ENCODE data around the gene DAAM2. TPM values are rescaled to one million over a fixed set of nuclear protein-coding genes. Genes with fewer than 3 reads are reported as not detected.

The DAAM2 gene
- total RNA-seq, 2 experiments from 2014 or later, result not detected

GRCh38 chr6:39936857-39937256 is 144.7 kb downstream of the DAAM2 start:
- H3K36me3 Mint-ChIP-seq, result no peaks in the 10 kb centered on the region
- CTCF ChIA-PET, result no interaction called here
- peaks cover 35% of the 10 kb centered on the region for H3K27me3 Mint-ChIP-seq
- POLR2A ChIA-PET, result no interaction called here
- H3K27ac Mint-ChIP-seq, result no peak overlapping the region
- intact Hi-C loops (cut with micrococcal nuclease), result no loop called here
- no peak overlapping the region for H3K4me3 Mint-ChIP-seq
- peaks cover 2% of the 10 kb centered on the region for H3K4me1 Mint-ChIP-seq (ENCODE audit: low read depth)
- no peak for DNase-seq
- no peaks in the 10 kb centered on the region for H3K9me3 Mint-ChIP-seq

GRCh38 chr6:39937686-39938333 is 145.6 kb downstream of the DAAM2 start:
- DNase-seq, result no peak
- Mint-ChIP-seq H3K27me3 (peaks cover 29% of the 10 kb centered on the region), H3K4me1 (ENCODE audit: low read depth) (peaks cover 2% of the 10 kb centered on the region), H3K36me3 (no peaks in the 10 kb centered on the region), H3K9me3 (no peaks in the 10 kb centered on the region), H3K27ac (no peak overlapping the region), H3K4me3 (no peak overlapping the region)
- ChIA-PET POLR2A (no interaction called here), CTCF (no interaction called here)
- intact Hi-C loops (cut with micrococcal nuclease), result no loop called here

- H3K27me3 Mint-ChIP-seq, result peaks cover 21% of the 10 kb centered on the region
- H3K4me1 Mint-ChIP-seq (ENCODE audit: low read depth), result peaks cover 2% of the 10 kb centered on the region
- no peaks in the 10 kb centered on the region for H3K36me3 Mint-ChIP-seq
- H3K27ac Mint-ChIP-seq, result no peak overlapping the region
- DNase-seq, result no peak
- intact Hi-C loops (cut with micrococcal nuclease), result no loop called here
- no peak overlapping the region for H3K4me3 Mint-ChIP-seq
- POLR2A ChIA-PET, result no interaction called here
- no peaks in the 10 kb centered on the region for H3K9me3 Mint-ChIP-seq
- CTCF ChIA-PET, result no interaction called here
Observed at GRCh38 chr6:39938773-39939654, 146.8 kb downstream of the DAAM2 start.

- ChIA-PET CTCF (no interaction called here), POLR2A (interaction anchor here (1.1 kb wide), 1 partner anchor 162 kb away, joined by 3 read pairs; no protein-coding TSS in a partner anchor)
- Mint-ChIP-seq H3K36me3 (no peaks in the 10 kb centered on the region), H3K4me1 (ENCODE audit: low read depth) (no peaks in the 10 kb centered on the region), H3K27ac (no peak overlapping the region), H3K4me3 (no peak overlapping the region), H3K27me3 (peaks cover 9% of the 10 kb centered on the region), H3K9me3 (no peaks in the 10 kb centered on the region)
- no peak for DNase-seq
- intact Hi-C loops (cut with micrococcal nuclease), result no loop called here
Observed at GRCh38 chr6:39941138-39941537, 149.0 kb downstream of the DAAM2 start.

GRCh38 chr6:39941820-39942219 is 149.6 kb downstream of the DAAM2 start:
- Mint-ChIP-seq H3K9me3 (no peaks in the 10 kb centered on the region), H3K36me3 (no peaks in the 10 kb centered on the region), H3K27ac (no peak overlapping the region), H3K4me3 (no peak overlapping the region), H3K27me3 (peaks cover 6% of the 10 kb centered on the region), H3K4me1 (ENCODE audit: low read depth) (no peaks in the 10 kb centered on the region)
- POLR2A ChIA-PET, result interaction anchor here (1.1 kb wide), 1 partner anchor 161 kb away, joined by 3 read pairs; no protein-coding TSS in a partner anchor
- CTCF ChIA-PET, result no interaction called here
- DNase-seq, result no peak
- intact Hi-C loops (cut with micrococcal nuclease), result no loop called here

GRCh38 chr6:39942903-39943580 is 150.9 kb downstream of the DAAM2 start:
- Mint-ChIP-seq H3K9me3 (no peaks in the 10 kb centered on the region), H3K4me3 (no peak overlapping the region), H3K36me3 (no peaks in the 10 kb centered on the region), H3K4me1 (ENCODE audit: low read depth) (no peaks in the 10 kb centered on the region), H3K27me3 (no peaks in the 10 kb centered on the region), H3K27ac (no peak overlapping the region)
- POLR2A ChIA-PET, result no interaction called here
- DNase-seq, result no peak
- intact Hi-C loops (cut with micrococcal nuclease), result no loop called here
- CTCF ChIA-PET, result no interaction called here

GRCh38 chr6:39945626-39946025 is 153.4 kb downstream of the DAAM2 start:
- intact Hi-C loops (cut with micrococcal nuclease), result no loop called here
- no peaks in the 10 kb centered on the region for H3K36me3 Mint-ChIP-seq
- ChIA-PET CTCF (no interaction called here), POLR2A (no interaction called here)
- H3K4me1 Mint-ChIP-seq (ENCODE audit: low read depth), result no peaks in the 10 kb centered on the region
- H3K27ac Mint-ChIP-seq, result no peak overlapping the region
- H3K4me3 Mint-ChIP-seq, result no peak overlapping the region
- no peak for DNase-seq
- H3K9me3 Mint-ChIP-seq, result no peaks in the 10 kb centered on the region
- H3K27me3 Mint-ChIP-seq, result no peaks in the 10 kb centered on the region

- Mint-ChIP-seq H3K9me3 (no peaks in the 10 kb centered on the region), H3K4me1 (ENCODE audit: low read depth) (no peaks in the 10 kb centered on the region), H3K4me3 (no peak overlapping the region), H3K27me3 (no peaks in the 10 kb centered on the region), H3K27ac (no peak overlapping the region), H3K36me3 (no peaks in the 10 kb centered on the region)
- ChIA-PET POLR2A (no interaction called here), CTCF (no interaction called here)
- DNase-seq, result no peak
- intact Hi-C loops (cut with micrococcal nuclease), result no loop called here
Observed at GRCh38 chr6:39947611-39948068, 155.5 kb downstream of the DAAM2 start.

- no peak for DNase-seq
- no peaks in the 10 kb centered on the region for H3K36me3 Mint-ChIP-seq
- no peaks in the 10 kb centered on the region for H3K4me1 Mint-ChIP-seq (ENCODE audit: low read depth)
- POLR2A ChIA-PET, result no interaction called here
- H3K9me3 Mint-ChIP-seq, result no peaks in the 10 kb centered on the region
- intact Hi-C loops (cut with micrococcal nuclease), result no loop called here
- H3K27me3 Mint-ChIP-seq, result no peaks in the 10 kb centered on the region
- no peak overlapping the region for H3K27ac Mint-ChIP-seq
- no peak overlapping the region for H3K4me3 Mint-ChIP-seq
- CTCF ChIA-PET, result no interaction called here
Observed at GRCh38 chr6:39948199-39948791, 156.1 kb downstream of the DAAM2 start.

- intact Hi-C loops (cut with micrococcal nuclease), result no loop called here
- H3K27me3 Mint-ChIP-seq, result no peaks in the 10 kb centered on the region
- no peaks in the 10 kb centered on the region for H3K4me1 Mint-ChIP-seq (ENCODE audit: low read depth)
- CTCF ChIA-PET, result no interaction called here
- no peak for DNase-seq
- POLR2A ChIA-PET, result no interaction called here
- H3K36me3 Mint-ChIP-seq, result no peaks in the 10 kb centered on the region
- H3K9me3 Mint-ChIP-seq, result peaks cover 4% of the 10 kb centered on the region
- no peak overlapping the region for H3K4me3 Mint-ChIP-seq
- H3K27ac Mint-ChIP-seq, result no peak overlapping the region
Observed at GRCh38 chr6:39950125-39950720, 158.0 kb downstream of the DAAM2 start.

- Mint-ChIP-seq H3K27ac (no peak overlapping the region), H3K9me3 (peaks cover 5% of the 10 kb centered on the region), H3K36me3 (no peaks in the 10 kb centered on the region), H3K4me3 (no peak overlapping the region), H3K4me1 (ENCODE audit: low read depth) (no peaks in the 10 kb centered on the region), H3K27me3 (no peaks in the 10 kb centered on the region)
- POLR2A ChIA-PET, result no interaction called here
- CTCF ChIA-PET, result no interaction called here
- no peak for DNase-seq
- intact Hi-C loops (cut with micrococcal nuclease), result no loop called here
Observed at GRCh38 chr6:39951191-39951590, 159.0 kb downstream of the DAAM2 start.

- Mint-ChIP-seq H3K9me3 (peaks cover 5% of the 10 kb centered on the region), H3K27ac (no peak overlapping the region), H3K4me3 (no peak overlapping the region), H3K36me3 (no peaks in the 10 kb centered on the region), H3K4me1 (ENCODE audit: low read depth) (no peaks in the 10 kb centered on the region), H3K27me3 (no peaks in the 10 kb centered on the region)
- POLR2A ChIA-PET, result no interaction called here
- CTCF ChIA-PET, result no interaction called here
- no peak for DNase-seq
- intact Hi-C loops (cut with micrococcal nuclease), result no loop called here
Observed at GRCh38 chr6:39951716-39952115, 159.5 kb downstream of the DAAM2 start.

All from activated CD4-positive, alpha-beta memory T cell treated with anti-CD3 and anti-CD28 coated beads for 36 hours (primary cell).